Skeletal muscle satellite cell (primary cell): ENCODE results near the gene TMEM170A.
A peak's percentile ranks its signal among the peaks of the same experiment; 100 is the strongest.

ENCODE experiments used
- H3K27me3 ChIP-seq: 2 replicates; pipeline ENCODE4 v1.7.0; 2013; ENCODE audit warnings: low read length; ENCODE audit not compliant: control insufficient read depth, insufficient read depth
- H3K36me3 ChIP-seq: 2 replicates; pipeline ENCODE4 v1.7.0; 2013; ENCODE audit warnings: mild to moderate bottlenecking, control low read depth, low read length; ENCODE audit not compliant: insufficient read depth
- H3K4me1 ChIP-seq: 2 replicates; pipeline ENCODE4 v1.7.0; 2013; ENCODE audit warnings: low read length; ENCODE audit not compliant: control insufficient read depth, insufficient read depth
- H3K4me2 ChIP-seq: 2 replicates; pipeline ENCODE4 v1.7.0; 2013; ENCODE audit warnings: mild to moderate bottlenecking, low read length
- H3K4me3 ChIP-seq: 2 replicates; pipeline ENCODE4 v1.7.0; 2013; ENCODE audit warnings: low read length
- H3K9ac ChIP-seq: 2 replicates; pipeline ENCODE4 v1.7.0; 2013; ENCODE audit warnings: mild to moderate bottlenecking, low read depth, low read length, moderate library complexity
- H3K9me3 ChIP-seq: replicated peaks from 2 replicates; pipeline ENCODE4 v1.7.0; 2013; ENCODE audit warnings: mild to moderate bottlenecking, control low read depth, low read length

TMEM170A gene

DNA sequence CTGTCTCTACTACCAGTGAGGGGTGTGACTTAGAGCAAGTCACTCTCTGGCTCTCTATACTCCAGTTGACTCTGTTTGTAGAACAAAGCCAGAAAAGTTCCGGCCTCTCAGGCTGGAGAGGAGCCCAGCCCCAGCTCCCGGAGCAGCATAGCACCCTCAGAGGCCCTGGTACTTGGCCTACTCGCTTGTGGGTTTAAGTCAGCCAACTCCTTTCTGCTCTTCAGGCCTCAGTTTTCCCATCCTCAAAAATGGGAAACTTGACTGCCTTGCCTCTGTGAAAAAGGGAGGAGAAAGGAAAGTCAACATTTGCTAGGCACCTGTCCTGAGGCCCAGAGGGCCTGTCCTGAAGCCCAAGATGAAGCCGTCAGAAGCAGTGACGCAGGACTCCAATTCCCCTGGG is 29.7 kb upstream of the TMEM170A start:
- H3K36me3 ChIP-seq, result no peaks in the 10 kb centered on the region
- H3K4me1 ChIP-seq, result peaks cover 6% of the 10 kb centered on the region
- peak overlapping the region; percentile 82 for H3K4me2 ChIP-seq
- H3K9ac ChIP-seq, result no peak overlapping the region
- no peaks in the 10 kb centered on the region for H3K9me3 ChIP-seq
- H3K27me3 ChIP-seq, result peaks cover 12% of the 10 kb centered on the region
- no peak overlapping the region for H3K4me3 ChIP-seq

DNA sequence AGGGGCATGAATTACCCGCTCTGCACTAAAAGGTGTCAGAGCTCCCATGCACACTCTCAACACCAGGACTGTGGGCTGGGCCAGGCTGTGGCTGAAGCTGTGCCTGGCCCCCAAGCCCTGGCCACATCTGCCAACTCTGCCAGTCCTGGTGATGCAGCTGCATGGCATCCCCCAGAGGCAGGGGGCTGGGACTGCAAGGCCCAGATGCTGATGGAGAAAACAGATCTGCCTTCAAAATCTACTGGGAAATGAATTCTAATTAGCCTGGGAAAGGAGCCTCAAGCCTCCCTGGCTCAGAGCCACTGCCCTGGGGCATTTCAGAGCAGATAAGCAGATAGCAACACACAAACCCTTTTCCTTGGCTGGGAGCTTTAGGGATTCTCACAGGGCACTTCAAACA is 27.4 kb upstream of the TMEM170A start:
- Histone ChIP-seq H3K9me3 (no peaks in the 10 kb centered on the region), H3K9ac (no peak overlapping the region), H3K4me1 (peaks cover 6% of the 10 kb centered on the region), H3K4me3 (no peak overlapping the region), H3K36me3 (no peaks in the 10 kb centered on the region), H3K4me2 (no peak overlapping the region), H3K27me3 (peaks cover 12% of the 10 kb centered on the region)

DNA sequence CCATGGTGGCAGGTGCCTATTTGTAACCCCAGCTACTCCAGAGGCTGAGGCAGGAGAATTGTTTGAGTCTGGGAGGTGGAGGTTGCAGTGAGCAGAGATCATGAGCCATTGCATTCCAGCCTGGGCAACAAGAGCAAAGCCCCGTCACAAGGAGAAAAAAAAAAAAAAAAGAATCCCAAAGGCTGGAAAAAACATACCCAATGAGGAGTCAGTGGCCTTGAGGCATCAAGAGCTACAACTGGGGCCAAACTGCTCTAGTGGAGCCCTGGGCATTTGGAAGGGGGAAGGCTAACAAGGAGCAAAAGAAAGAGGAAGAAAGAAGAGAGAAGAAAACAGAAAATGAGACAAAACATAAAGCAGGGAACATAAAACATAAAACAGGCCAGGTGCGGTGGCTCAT is 23.8 kb upstream of the TMEM170A start:
- no peak overlapping the region for H3K9ac ChIP-seq
- no peak overlapping the region for H3K4me2 ChIP-seq
- H3K4me1 ChIP-seq, result peaks cover 4% of the 10 kb centered on the region
- no peaks in the 10 kb centered on the region for H3K9me3 ChIP-seq
- H3K4me3 ChIP-seq, result no peak overlapping the region
- no peaks in the 10 kb centered on the region for H3K27me3 ChIP-seq
- no peaks in the 10 kb centered on the region for H3K36me3 ChIP-seq

DNA sequence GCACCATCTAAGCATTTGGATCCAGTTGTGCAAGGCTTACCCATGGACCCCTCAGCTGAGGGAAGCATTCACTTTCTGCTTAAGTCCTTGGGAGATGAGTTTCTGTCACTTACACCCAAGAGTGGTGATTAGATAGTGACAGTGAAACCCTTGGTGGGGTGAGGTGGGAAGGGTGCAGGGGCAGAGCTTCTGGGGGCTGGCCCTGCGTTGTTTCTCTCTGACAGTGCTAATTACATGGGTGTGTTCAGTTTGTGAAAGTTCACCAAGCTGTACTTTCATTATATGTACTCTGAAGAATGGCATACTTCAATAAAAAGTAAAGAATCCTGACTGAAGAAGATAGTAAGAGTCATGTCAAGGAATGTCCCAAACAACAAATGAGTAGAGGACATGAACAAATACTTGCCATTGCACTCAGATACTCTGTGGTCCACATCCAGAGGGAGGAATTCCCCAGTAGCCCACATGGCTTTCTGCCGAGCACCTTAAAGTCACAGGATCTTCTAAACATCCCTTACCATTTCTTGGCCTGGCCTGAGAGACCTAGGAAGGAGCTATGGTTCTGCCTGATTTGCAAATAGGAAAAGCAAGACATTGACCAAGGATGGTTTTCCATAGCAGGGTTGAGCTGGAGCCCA is 22.3 kb upstream of the TMEM170A start:
- Histone ChIP-seq H3K4me2 (no peak overlapping the region), H3K36me3 (no peaks in the 10 kb centered on the region), H3K9ac (no peak overlapping the region), H3K4me1 (peaks cover 6% of the 10 kb centered on the region), H3K9me3 (no peaks in the 10 kb centered on the region), H3K4me3 (no peak overlapping the region), H3K27me3 (no peaks in the 10 kb centered on the region)

DNA sequence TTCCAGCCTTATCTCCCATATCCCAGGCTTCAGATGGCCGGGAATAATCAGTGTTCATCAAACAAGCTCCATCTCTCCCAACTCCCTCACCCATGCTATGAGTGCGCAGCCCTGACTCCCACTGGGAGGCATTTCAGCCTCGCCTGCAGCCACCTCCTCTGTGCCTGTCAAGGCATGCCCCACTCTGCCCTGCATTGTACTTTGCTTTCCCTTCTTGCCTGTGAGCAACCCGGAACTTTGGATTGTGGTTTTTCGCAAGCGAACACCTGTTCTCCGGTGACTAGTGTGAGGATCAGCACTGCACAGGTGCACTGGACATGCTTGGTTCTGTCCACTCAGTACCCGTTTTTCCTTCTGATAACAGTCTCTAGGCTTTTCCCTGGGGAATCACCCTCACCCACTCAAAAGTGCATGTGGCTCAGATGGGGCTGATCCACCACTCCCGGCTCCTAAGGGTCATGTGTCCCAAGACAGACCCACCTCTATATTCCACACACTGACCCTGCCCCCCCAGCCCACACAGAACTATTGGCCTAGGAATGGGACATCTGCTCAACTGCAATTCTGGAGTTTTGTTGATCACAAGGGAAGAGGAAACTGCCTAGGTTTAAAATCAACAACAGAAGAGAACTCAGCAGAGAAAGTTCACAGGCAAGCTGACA is 21.7 kb upstream of the TMEM170A start:
- no peak overlapping the region for H3K4me2 ChIP-seq
- H3K36me3 ChIP-seq, result no peaks in the 10 kb centered on the region
- H3K4me3 ChIP-seq, result no peak overlapping the region
- H3K9me3 ChIP-seq, result no peaks in the 10 kb centered on the region
- peaks cover 6% of the 10 kb centered on the region for H3K4me1 ChIP-seq
- H3K9ac ChIP-seq, result no peak overlapping the region
- H3K27me3 ChIP-seq, result no peaks in the 10 kb centered on the region

DNA sequence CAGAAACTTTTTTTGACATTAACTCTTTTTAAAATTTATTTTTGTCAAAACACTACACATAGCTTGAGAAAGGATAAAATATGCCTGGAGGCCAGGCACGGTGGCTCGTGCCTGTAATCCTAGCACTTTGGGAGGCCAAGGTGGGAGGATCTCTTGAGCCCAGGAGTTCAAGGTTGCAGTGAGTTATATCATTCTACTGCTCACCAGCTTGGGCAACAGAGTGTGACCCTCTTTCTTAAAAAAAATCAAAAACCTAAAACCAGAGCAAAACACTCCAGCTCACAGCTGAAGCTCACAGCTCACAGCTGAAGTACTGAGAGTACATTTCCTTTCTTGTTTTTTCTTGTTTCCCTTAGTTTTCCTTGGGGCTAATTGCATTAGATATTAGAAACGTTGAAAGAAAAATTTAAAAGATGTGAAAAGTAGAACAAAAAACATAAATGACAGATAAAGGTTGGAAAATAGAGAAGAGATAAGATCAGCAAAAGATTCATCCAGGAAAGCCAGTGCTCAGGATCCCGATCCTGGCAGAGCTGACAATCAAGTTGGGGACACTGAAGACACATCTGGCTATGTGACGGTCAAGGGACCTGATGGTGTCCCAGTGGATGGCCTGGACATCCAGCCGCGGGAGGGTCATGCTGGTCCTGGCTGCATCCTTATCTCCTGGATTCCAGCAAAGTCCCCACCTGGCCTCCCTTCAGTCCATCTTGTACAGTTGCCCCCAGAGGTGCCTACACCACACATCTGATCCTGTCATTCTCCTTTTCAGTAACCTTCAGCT is 20.9 kb upstream of the TMEM170A start:
- Histone ChIP-seq H3K36me3 (no peaks in the 10 kb centered on the region), H3K27me3 (no peaks in the 10 kb centered on the region), H3K9ac (no peak overlapping the region)

DNA sequence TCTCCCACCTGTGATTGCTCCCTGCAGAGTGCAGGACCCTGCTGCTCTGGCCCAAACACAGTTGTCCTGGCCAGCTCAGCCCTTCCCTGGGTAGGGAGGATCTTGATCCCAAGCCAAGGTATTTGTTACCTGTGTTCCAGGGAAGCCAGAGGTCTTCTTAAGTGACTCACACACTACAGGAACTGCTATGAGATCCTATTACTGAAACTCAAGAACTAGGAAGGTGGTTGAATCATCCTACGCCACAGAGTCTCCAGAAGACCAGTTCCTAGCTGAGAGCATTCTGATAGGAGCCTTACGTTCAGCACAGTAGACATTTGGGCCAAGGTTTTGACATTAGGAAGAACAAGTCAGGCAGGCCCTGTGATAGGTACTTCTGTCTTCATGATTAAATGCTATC is 18.7 kb upstream of the TMEM170A start:
- peaks cover 3% of the 10 kb centered on the region for H3K27me3 ChIP-seq
- no peaks in the 10 kb centered on the region for H3K36me3 ChIP-seq
- H3K9me3 ChIP-seq, result no peaks in the 10 kb centered on the region
- no peak overlapping the region for H3K4me3 ChIP-seq
- no peak overlapping the region for H3K9ac ChIP-seq
- no peak overlapping the region for H3K4me2 ChIP-seq
- H3K4me1 ChIP-seq, result peaks cover 6% of the 10 kb centered on the region

More for the DNA sequence above, 20.9 kb upstream of the TMEM170A start:
- Histone ChIP-seq H3K9me3 (no peaks in the 10 kb centered on the region), H3K4me1 (peaks cover 6% of the 10 kb centered on the region), H3K4me2 (no peak overlapping the region), H3K4me3 (no peak overlapping the region)

DNA sequence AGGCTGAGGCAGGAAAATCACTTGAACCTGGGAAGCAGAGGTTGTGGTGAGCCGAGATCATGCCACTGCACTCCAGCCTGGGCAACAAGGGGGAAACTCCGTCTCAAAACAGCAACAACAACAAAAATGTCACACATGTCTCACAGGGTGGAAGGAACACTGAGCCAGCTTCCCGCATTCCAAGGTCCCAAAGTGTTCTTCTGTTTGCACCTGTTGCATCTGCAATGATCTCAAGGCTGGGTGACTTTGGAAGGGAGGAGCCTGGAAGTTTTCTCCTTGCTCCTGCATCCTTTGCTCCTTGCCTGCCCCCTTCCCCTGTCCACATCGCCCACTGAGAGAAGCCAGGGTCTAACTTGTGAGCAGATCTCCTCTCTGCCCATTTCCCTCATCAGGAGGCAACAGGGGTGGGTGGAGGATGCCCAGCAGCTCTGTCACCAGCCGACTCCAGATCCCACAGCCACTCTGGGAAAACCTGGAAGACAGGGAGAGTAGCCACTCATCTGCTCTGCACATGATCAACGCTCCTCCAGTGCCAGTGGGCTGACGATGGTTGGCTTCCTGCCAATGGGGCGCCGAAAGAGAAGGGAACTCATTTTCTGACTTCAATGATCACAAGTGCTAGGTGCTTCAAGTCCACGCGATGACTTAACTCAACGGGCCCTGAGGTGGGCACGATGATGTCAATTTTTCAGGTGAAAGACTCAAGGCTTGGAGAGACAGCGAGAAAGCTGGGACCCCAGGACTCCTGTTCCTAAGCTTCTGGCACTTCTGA is 18.1 kb upstream of the TMEM170A start:
- Histone ChIP-seq H3K36me3 (no peaks in the 10 kb centered on the region), H3K27me3 (peaks cover 4% of the 10 kb centered on the region), H3K9me3 (no peaks in the 10 kb centered on the region), H3K4me3 (no peak overlapping the region), H3K4me2 (no peak overlapping the region), H3K9ac (no peak overlapping the region), H3K4me1 (peaks cover 6% of the 10 kb centered on the region)

DNA sequence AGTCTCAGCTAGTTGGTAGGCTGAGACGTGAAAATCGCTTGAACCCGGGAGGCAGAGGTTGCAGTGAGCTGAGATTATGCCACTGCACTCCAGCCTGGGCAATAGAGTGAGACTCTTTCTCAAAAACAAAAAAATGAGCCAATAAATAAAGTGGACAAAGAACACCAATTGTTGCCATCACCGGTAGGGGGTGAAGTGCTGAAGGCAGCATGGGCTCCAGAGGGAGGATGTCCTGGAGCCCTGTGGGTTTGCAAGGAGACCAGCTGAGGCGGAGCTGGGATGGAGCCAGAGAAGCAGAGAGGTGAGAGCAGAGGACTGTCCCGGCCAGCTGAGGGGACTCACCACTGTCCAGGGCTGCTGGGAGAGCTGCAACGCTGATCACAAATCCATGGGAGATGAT is 17.0 kb upstream of the TMEM170A start:
- peaks cover 6% of the 10 kb centered on the region for H3K4me1 ChIP-seq
- H3K4me3 ChIP-seq, result no peak overlapping the region
- H3K9me3 ChIP-seq, result no peaks in the 10 kb centered on the region
- H3K27me3 ChIP-seq, result peaks cover 8% of the 10 kb centered on the region
- H3K4me2 ChIP-seq, result no peak overlapping the region
- H3K9ac ChIP-seq, result no peak overlapping the region
- no peaks in the 10 kb centered on the region for H3K36me3 ChIP-seq

DNA sequence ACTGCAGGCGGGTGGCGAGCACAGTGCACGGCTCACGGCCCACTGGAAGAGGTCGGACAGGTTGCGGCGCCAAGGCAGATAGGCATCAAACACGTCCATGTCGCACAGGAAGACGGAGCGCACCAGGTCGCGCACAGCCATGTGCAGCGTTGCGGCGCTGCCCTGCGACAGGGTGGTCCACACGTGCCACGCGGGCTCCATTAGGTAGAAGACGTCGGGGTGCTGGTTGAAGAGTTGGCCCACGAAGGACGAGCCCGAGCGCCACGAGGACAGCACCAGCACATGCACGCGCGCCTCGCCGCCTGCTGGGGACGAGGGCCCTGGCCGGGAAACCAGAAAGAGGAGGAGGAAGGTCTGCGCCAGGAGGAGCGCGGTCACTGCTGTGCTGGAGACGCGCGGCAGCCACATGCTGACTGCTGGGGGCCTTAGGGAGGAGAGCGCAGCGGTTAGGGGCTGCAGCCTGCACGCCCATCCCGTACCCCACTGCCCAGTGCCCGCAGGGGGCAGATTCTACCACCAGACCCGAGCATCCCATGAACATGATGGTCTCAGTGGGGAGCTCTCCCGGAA is 15.0 kb upstream of the TMEM170A start:
- Histone ChIP-seq H3K4me1 (peaks cover 6% of the 10 kb centered on the region), H3K9me3 (no peaks in the 10 kb centered on the region), H3K4me2 (no peak overlapping the region), H3K9ac (no peak overlapping the region), H3K27me3 (peaks cover 8% of the 10 kb centered on the region), H3K36me3 (no peaks in the 10 kb centered on the region), H3K4me3 (no peak overlapping the region)
